SH-SY5Y (cell line): ENCODE measurements around the gene L1TD1.

Experiments used
- GATA2 ChIP-seq: IDR thresholded peaks from 2 replicates; pipeline ENCODE4 v1.6.1; 2011; ENCODE audit warnings: mild to moderate bottlenecking, low read depth, low read length
- GATA3 ChIP-seq: IDR thresholded peaks from 2 replicates; pipeline ENCODE4 v1.6.1; 2011; ENCODE audit warnings: low read depth, mild to moderate bottlenecking, low read length, moderate library complexity

DNA sequence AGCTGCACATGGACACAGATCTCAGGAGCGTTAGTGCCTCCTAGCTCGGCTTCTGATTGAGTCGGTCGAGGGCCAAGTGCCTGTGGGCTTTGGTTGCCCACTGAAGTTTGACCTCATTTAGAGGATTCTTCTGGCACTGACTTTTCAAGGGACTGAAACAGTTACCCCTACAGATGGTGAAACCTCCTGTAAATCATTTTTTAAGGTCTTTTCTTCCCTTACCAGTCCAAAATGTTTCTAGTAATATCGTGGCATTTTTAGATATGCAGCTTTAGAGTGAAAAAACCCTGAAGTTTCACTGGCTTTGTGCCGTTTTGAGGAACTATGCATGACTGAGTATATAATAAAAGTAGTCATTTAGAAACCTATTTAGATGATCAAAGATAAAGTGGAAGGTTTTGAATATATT is 34.7 kb upstream of the L1TD1 start:
- TF ChIP-seq GATA3 (no peak), GATA2 (no peak)
